T-helper 1 cell treated with Interleukin-12 subunit alpha and Interleukin-12 subunit beta and Interleukin-4 antibody, amounts not matched to agents 30 μg/mL and 1 μg/mL, for 36 hours (primary cell): Measurements from ENCODE around the gene MRTO4.

Experiments used
- H3K27ac Mint-ChIP-seq: one replicate; pipeline ENCODE4 v1.8.0; 2021; ENCODE audit warnings: mild to moderate bottlenecking, mixed read lengths
- H3K27me3 Mint-ChIP-seq: one replicate; pipeline ENCODE4 v1.8.0; 2021; ENCODE audit warnings: low read depth, mixed read lengths
- H3K36me3 Mint-ChIP-seq: one replicate; pipeline ENCODE4 v1.8.0; 2021; ENCODE audit warnings: low read depth, mixed read lengths
- H3K4me1 Mint-ChIP-seq: one replicate; pipeline ENCODE4 v1.8.0; 2021; ENCODE audit warnings: low read depth, mixed read lengths
- H3K4me3 Mint-ChIP-seq: one replicate; pipeline ENCODE4 v1.8.0; 2021; ENCODE audit warnings: mild to moderate bottlenecking, moderate library complexity, mixed read lengths
- H3K9me3 Mint-ChIP-seq: one replicate; pipeline ENCODE4 v1.8.0; 2021; ENCODE audit warnings: mixed read lengths

The MRTO4 gene

DNA sequence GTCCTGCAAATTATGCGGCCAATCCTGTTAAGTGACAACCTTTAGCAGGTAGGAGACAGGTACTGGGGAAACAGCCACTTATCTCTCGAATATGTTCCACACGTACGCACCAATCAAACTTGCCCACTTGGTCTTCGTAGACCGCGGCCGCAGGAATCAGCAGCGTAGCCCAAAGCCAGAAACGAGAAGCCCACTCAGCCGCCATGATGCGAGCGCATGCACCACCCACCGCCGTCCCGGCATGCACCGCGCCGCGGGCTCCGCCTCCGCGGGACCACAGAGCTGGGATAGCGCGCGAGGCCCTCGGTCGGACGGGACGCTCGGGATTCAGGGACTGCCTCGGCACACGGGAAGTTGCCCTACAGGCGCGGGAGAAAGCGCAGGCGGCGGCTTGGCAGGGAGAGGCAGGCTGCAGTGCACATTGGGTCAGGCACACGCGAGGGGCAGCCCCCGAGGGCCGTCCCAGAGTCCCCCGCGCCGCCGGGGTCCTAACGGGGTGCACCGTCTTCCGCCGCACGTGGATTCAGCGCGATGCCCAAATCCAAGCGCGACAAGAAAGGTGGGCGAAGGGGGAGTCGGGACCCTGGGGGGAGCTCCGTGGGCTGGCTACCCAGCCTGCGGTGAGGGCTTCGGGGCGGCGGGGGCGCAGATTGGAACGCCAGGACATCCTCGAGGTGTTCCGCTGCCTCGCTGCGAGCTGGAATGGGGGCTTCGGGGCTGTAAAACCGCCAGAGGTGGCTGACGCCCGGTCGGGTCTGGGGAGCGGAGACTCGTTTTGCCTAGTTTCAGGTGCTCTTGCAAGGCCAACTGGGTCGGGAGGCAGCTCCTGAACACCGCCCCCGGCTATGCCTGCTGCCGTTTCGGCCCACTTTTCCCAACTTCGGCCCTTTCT lies at the start of gene MRTO4, which contains the start of gene EMC1:
Gene MRTO4, plus strand, starts transcription at position 501 of the 892 bp plus-strand sequence. Its CDS starts 31 bp downstream, at position 532.
Gene EMC1, minus strand, starts transcription at position 220 of the 892 bp plus-strand sequence. Its CDS starts 15 bp downstream, at position 205.
- Mint-ChIP-seq H3K36me3 (no peaks in the 10 kb centered on the region), H3K4me3 (peak within 1 kb of the TSS; percentile 91), H3K27ac (peak within 1 kb of the TSS; percentile 92), H3K27me3 (no peaks in the 10 kb centered on the region), H3K4me1 (peaks cover 17% of the 10 kb centered on the region), H3K9me3 (no peaks in the 10 kb centered on the region)

DNA sequence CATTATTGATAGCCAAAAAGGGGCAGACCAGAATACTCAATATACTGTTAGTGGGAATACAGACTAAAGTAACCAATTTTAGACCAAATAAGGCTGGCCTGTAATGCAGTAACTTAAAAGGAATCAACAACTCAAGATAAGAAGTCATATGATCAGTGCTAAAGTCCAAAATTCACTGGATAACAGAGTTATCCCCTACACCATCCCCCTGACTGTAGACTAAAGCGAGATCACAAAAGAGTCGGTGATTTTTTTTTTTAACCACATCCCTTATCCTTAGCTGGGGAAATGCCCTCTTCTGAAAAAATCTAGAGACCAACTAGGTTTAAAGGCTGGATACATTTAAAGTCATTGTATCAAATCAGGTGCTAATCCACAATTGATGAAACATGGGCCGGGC lies 49.2 kb upstream of the MRTO4 start:
- Mint-ChIP-seq H3K9me3 (no peaks in the 10 kb centered on the region), H3K4me3 (peak overlapping the region; percentile 1), H3K27me3 (no peaks in the 10 kb centered on the region), H3K36me3 (peaks cover 17% of the 10 kb centered on the region), H3K27ac (peak overlapping the region; percentile 42), H3K4me1 (peaks cover 29% of the 10 kb centered on the region)

GRCh38 chr1:19203440-19203839 lies 48.2 kb upstream of the MRTO4 start:
- Mint-ChIP-seq H3K4me1 (peaks cover 34% of the 10 kb centered on the region), H3K27me3 (no peaks in the 10 kb centered on the region), H3K9me3 (no peaks in the 10 kb centered on the region), H3K36me3 (peaks cover 14% of the 10 kb centered on the region), H3K27ac (no peak overlapping the region), H3K4me3 (no peak overlapping the region)

DNA sequence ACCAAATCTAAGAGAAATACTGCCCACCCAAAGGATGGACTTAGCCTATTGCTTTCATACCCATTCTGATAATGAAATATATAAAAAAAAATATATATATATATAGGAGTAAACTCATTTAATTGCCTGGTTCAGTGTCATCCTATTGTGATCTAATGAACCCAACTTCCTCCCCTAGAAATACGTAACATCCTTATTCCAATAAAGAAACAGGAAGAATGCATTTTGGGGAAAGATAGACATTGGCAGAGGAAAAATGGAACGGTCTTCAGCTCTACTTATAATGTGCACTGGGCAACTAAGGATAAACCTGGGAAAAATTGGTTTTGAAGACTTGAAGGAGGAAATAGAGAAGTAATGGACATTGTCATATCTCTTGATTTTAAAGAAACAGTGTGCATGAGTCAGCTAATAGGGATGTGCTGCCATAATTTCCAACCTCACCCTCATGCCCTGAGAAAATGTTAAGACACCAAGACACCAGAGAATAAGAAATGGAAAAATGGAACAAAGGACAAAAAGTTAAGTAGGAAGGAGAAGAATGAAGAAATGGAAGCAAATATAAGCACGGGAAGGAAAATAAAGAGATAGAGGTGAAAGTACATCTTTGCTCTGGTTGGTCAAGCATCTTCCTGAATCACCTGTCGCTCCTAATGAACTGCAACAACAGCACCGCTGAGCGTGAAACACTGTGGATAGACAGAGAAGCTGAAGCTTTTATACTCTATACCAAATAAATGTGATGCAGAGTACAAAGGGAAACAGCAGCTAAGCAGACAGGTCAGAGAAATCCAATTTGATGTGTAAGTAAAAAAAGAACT lies 46.9 kb upstream of the MRTO4 start:
- Mint-ChIP-seq H3K27me3 (no peaks in the 10 kb centered on the region), H3K4me1 (peaks cover 42% of the 10 kb centered on the region), H3K36me3 (peaks cover 9% of the 10 kb centered on the region), H3K27ac (no peak overlapping the region), H3K9me3 (no peaks in the 10 kb centered on the region), H3K4me3 (no peak overlapping the region)

DNA sequence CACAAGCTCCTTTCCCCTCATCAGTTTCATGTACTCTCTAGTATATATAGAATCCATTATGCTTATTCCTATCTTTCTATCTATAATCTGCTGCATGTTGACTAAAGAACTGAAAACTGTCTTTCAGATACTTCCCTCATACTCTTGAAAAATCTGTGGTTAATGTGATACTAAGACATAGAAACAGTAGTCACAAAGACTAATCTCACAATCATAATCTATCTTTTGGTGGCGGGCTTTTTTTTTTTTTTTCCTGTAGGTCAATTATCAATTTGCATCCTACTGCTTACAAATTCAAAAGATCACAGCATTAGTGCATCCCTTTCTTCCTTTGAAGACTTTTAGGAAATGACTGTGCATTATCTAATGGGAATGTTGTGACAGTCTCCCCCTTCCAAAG lies 46.2 kb upstream of the MRTO4 start:
- Mint-ChIP-seq H3K27ac (no peak overlapping the region), H3K36me3 (peaks cover 10% of the 10 kb centered on the region), H3K4me3 (no peak overlapping the region), H3K9me3 (no peaks in the 10 kb centered on the region), H3K27me3 (no peaks in the 10 kb centered on the region), H3K4me1 (peaks cover 42% of the 10 kb centered on the region)

DNA sequence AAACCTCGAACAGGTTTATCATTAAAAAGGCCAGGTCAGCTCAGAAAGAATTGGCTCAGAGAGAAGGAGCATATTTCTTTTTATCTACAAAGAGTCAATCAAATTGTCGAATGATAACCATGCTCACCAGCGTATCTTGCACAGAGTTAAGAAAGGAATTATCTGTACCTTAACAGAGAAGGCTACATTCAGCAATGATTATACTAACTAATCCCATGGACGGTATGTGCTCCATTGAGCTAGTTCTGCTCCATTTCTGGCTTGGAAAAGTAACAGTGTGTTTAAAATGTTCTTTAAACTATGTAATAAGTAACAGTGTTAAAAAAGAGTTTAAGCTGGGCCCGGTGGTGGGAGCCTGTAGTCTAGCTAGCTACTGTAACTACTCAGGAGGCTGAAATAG lies 45.8 kb upstream of the MRTO4 start:
- Mint-ChIP-seq H3K4me1 (peaks cover 45% of the 10 kb centered on the region), H3K27me3 (no peaks in the 10 kb centered on the region), H3K4me3 (no peak overlapping the region), H3K9me3 (no peaks in the 10 kb centered on the region), H3K36me3 (peaks cover 10% of the 10 kb centered on the region), H3K27ac (no peak overlapping the region)

GRCh38 chr1:19206947-19207346 lies 44.7 kb upstream of the MRTO4 start:
- H3K27me3 Mint-ChIP-seq, result no peaks in the 10 kb centered on the region
- H3K36me3 Mint-ChIP-seq, result peaks cover 10% of the 10 kb centered on the region
- H3K27ac Mint-ChIP-seq, result no peak overlapping the region
- H3K4me3 Mint-ChIP-seq, result peak overlapping the region; percentile 33
- no peaks in the 10 kb centered on the region for H3K9me3 Mint-ChIP-seq
- H3K4me1 Mint-ChIP-seq, result peaks cover 52% of the 10 kb centered on the region

- no peaks in the 10 kb centered on the region for H3K27me3 Mint-ChIP-seq
- peaks cover 17% of the 10 kb centered on the region for H3K36me3 Mint-ChIP-seq
- H3K4me1 Mint-ChIP-seq, result peaks cover 56% of the 10 kb centered on the region
- H3K27ac Mint-ChIP-seq, result peak overlapping the region; percentile 96
- H3K9me3 Mint-ChIP-seq, result no peaks in the 10 kb centered on the region
- H3K4me3 Mint-ChIP-seq, result peak overlapping the region; percentile 86
These were observed 42.7 kb upstream of the MRTO4 start for GRCh38 chr1:19208710-19209438.

DNA sequence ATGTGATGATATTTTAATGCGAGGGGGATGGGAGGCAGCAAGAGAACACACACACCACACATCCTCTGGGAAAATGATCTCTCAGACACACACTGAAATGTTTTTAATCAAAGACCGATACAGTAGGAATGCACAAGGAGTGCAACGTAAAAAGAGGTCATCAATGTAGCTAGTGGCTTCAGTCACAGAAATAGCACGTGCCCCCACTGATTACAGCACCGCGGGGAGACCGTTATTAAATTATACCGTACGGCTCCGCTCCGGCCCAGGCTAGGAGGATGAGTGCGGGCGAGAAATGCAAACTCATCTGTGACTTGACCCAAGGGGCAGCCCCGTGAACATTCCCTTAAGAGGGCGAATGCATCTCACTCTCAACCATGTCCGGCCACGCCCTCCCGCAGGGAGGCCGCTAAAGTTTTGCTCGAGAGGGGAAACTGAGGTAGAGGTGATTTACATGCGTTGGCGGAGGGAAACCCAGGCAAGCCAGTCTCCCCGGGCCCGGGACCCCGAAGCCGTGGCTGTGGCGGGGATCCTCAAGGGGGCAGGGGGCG lies 42.1 kb upstream of the MRTO4 start:
- Mint-ChIP-seq H3K9me3 (no peaks in the 10 kb centered on the region), H3K27ac (peak overlapping the region; percentile 96), H3K4me1 (peaks cover 58% of the 10 kb centered on the region), H3K27me3 (no peaks in the 10 kb centered on the region), H3K36me3 (peaks cover 19% of the 10 kb centered on the region), H3K4me3 (peak overlapping the region; percentile 86)

DNA sequence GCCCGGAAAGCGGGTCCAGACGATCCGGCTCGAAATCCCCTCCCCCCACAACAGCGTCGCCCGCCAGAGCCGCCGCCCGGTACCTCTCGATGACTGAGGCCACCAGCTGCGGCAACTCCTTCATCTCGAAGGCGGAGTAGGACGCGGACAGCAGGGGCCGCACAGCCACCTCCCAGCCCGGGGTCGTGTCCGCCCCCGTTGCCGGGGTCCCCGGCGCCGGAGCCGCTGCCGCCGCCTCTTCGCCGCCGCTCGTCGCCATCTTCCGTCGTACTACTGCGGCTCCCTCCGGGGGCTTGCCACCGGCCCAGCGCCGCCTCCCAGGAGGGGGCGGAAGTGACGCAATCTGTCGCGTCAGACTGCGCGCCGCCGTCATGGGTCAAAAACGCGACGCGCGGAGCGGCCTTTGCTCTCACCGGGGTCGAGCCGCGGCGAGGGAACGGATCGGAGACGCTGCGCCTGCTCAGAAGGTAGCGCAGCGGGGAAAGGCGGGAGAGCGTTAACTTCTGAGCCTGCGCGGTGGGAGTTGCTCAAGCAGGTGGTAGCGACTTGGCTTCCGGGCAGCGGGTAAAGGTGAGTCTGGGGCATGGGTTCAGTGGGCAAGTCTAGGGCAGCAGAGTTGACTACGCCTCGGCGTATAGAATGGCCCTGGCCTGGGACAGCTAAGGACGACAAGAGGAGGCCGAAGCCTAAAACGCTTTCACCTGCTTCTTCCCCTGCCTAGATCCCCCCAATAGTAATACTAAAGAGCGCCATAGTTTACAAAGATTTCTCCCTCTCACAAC lies 41.4 kb upstream of the MRTO4 start, which contains the start of gene UBR4:
Gene UBR4, minus strand, starts transcription at position 277 of the 782 bp plus-strand sequence. Its CDS starts 18 bp downstream, at position 259.
- no peaks in the 10 kb centered on the region for H3K9me3 Mint-ChIP-seq
- peak within 1 kb of the TSS; percentile 86 for H3K4me3 Mint-ChIP-seq
- no peaks in the 10 kb centered on the region for H3K27me3 Mint-ChIP-seq
- H3K4me1 Mint-ChIP-seq, result peaks cover 55% of the 10 kb centered on the region
- peaks cover 19% of the 10 kb centered on the region for H3K36me3 Mint-ChIP-seq
- peak within 1 kb of the TSS; percentile 96 for H3K27ac Mint-ChIP-seq

GRCh38 chr1:19210772-19211549 lies 40.6 kb upstream of the MRTO4 start:
- H3K9me3 Mint-ChIP-seq, result no peaks in the 10 kb centered on the region
- peaks cover 50% of the 10 kb centered on the region for H3K4me1 Mint-ChIP-seq
- H3K27me3 Mint-ChIP-seq, result no peaks in the 10 kb centered on the region
- H3K27ac Mint-ChIP-seq, result peak overlapping the region; percentile 91
- H3K36me3 Mint-ChIP-seq, result peaks cover 19% of the 10 kb centered on the region
- peak overlapping the region; percentile 86 for H3K4me3 Mint-ChIP-seq

- Mint-ChIP-seq H3K36me3 (peaks cover 15% of the 10 kb centered on the region), H3K27ac (peak overlapping the region; percentile 57), H3K9me3 (no peaks in the 10 kb centered on the region), H3K4me3 (peak overlapping the region; percentile 17), H3K4me1 (peaks cover 44% of the 10 kb centered on the region), H3K27me3 (no peaks in the 10 kb centered on the region)
These were observed 39.4 kb upstream of the MRTO4 start for GRCh38 chr1:19212167-19212566.

- Mint-ChIP-seq H3K4me1 (peaks cover 38% of the 10 kb centered on the region), H3K9me3 (no peaks in the 10 kb centered on the region), H3K27ac (no peak overlapping the region), H3K27me3 (no peaks in the 10 kb centered on the region), H3K4me3 (no peak overlapping the region), H3K36me3 (peaks cover 22% of the 10 kb centered on the region)
These were observed 38.0 kb upstream of the MRTO4 start for GRCh38 chr1:19213580-19213979.
